Glomerular visceral epithelial cell (primary cell): Measurements from ENCODE around the gene KPNA6.
"Not testable (repeated sequence)": the region's sequence is repeated elsewhere in the genome, so short reads cannot be mapped to it uniquely, and the experiment has no call there.

Experiments used
- DNase-seq: peaks from one replicate; pipeline ENCODE4 v3.0.0-alpha.2; 2016; ENCODE audit errors: extremely low spot score

KPNA6 gene

DNA sequence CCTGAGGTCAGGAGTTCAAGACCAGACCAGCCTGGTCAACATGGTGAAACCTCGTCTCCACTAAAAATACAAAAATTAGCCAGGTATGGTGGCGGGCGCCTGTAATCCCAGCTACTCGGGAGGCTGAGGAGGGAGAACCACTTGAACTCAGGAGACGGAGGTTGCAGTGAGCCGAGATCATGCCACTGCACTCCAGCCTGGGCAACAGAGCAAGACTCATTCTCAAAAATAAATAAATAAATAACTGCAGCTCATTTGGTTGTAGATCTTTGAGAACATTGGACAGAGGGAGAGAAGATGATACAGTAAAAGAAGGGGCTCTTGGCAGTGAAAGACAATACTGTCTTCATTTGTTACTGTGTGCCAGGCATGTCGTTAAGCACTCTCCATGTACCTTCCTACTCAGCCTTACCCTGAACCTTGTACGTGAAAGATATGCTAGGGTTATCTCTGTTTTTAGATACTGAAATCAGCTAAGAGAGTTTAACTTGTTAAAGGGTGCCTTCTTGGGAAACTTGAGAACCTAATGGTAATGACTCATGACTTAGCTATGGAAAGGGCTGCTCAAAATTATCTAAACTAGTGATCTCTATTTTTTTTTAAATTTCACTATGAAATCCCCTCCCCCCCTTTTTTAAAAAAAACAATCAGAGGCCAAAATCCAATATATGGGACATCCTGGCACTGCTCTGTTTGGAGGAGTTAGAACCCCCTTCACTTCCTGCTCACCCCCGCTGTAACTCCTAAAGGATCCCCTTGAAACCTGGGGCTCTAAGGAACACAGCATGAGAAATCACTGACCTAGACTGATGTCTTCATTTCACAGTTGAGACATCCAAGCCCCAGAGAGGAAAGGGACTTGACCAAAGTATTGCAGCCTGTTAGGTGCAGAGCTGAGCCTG, 6.8 kb upstream of the KPNA6 start:
- peak; percentile 23 for DNase-seq

DNA sequence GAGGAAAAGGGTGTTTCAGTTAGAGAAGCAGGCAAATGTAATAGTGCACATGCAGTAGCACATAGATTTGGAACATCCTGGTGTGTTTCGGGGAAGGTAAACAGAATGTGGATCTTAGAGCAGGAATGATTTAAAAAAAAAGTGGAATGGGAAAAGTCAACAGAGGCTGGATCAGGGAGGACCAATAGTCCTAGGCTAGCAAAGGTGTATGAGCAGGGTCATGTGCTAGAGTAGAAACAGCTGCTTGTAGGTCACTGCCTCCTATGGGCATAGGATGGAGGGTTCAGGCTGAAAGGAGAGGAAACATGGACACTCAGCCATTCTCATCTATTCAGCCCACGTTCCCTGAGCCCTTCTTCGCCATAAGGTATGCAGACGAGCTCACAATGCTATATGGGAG, 3.7 kb upstream of the KPNA6 start:
- DNase-seq = no peak

DNA sequence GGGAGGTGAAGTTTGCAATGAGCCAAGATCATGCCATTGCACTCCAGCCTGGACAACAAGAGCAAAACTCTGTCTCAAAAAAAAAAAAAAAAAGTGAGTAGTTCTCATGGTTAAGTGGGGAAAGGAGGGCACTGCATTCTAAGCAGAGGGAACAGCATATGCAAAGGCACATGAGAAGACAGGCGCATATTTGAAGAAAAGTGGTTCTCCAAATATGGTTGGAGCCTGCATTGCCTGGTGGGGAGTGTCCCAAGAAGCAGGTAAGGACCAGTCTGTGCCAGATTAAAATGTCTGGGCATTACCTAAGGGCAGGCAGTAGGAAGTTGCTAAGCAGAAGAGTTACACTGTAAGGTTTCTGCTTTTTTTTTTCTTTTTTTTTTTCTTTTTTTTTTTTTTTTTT, 2.5 kb upstream of the KPNA6 start:
- DNase-seq = no peak

DNA sequence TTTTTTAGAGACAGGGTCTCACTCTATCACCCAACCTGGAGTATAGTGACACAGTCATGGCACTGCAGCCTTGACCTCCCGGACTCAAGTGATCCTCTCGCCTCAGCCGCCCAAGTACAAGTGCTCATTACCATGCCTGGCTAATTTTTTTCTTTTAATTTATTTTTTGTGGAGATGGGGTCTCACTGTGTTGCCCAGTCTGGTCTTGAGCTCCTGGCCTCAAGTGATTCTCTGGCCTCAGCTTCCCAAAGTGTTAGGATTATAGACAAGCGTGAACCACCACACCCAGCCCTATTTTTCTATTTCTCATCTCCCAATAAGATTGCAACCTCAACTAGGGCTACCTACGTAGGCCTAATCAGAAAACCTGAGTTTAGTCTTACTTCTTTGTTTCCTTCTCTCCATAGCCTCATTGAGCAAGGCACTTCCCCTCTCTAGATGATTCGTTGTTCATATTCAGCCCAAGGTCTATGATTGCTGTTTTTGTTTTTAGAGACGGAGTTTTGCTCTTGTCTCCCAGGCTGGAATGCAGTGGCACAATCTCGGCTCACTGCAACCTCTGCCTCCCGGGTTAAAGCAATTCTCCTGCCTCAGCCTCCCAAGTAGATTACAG, 1.1 kb upstream of the KPNA6 start:
- DNase-seq = no peak

DNA sequence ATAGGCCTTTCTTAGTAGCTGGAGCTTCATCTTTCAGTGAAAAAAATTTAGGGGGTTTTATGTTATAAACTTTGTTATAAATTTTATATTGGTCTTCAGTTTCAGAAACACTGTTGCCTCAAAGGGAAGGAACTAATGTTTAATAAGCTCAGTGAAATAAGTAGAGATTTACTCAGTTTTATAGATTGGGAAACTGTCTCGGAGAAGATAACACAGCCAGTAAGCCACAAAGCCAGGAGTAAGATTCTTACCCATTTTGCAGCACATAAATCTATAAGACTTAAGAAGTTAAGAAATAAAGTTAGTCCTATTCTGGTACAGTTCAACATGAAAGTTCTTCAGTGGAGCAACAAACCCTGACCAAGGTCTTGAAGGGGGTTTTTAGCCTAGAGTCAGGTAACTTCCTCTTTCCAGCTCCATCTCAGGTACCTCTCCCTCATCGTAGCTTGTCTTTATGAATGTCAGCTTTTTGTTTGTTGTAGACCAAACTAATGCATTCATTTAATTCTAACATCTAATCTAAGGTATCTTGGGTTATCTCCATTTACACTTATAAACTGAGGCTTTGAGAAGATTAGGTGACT, 3.3 kb downstream of the KPNA6 start:
- no peak for DNase-seq

DNA sequence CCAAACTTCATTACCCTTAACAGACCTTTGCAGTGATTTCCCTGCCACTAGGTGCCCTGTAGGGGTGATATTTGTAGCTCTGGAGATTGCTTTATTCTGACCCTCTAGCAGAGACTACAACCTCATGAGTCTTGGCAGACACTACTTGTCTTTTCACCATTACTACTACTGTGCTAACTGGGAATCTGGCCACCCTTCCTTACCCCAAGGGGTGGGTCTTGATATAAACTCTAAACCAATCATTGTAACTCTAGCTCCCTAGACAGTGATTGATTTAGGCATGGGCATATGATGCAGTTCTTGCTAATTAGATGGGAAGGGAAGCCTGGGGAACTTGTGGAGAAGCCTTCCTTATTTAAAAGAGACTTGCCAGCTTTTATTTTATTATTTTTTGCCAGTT, 3.9 kb downstream of the KPNA6 start:
- DNase-seq = no peak

DNA sequence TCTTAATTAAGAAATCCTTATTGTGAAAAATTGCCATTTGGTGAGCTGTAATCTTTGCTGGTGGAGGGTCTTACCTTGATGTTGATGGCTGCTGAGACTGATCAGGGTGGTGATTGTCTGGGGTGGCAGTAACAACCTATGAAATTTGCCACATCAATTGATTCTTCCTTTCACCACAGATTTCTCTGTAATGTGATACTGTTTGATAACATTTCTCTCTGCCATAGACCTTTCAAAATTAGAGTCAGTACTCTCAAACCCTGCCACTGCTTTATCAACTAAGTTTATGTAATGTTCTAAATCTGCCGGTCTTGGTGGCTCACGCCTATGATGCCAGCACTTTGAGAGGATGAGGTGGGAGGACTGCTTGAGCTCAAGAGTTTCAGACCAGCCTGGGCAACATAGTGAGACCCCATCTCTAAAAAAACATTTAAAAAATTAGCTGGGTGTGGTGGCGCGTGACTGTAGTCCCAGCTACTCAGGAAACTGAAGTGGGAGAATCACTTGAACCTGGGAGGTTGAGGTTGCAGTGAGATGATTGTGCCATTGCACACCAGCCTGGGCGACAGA, 5.0 kb downstream of the KPNA6 start:
- DNase-seq = no peak

DNA sequence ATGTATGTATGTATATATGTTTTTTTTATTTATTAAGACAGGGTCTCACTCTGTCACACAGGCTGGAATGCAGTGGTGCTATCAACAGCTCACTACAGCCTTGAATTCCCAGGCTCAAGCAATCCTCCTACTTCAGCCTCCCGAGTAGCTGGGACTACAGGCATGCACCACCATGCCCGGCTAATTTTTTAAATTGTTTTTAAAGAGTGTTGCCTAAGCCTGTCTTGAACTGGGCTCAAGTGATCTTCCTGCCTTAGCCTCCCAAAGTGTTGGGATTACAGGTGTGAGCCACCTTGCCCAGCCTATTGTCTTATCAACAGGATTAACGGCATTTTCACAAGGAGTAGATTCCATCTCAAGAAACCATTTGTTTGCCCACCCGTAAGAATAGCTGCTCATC, 5.6 kb downstream of the KPNA6 start:
- DNase-seq = not testable (repeated sequence)

DNA sequence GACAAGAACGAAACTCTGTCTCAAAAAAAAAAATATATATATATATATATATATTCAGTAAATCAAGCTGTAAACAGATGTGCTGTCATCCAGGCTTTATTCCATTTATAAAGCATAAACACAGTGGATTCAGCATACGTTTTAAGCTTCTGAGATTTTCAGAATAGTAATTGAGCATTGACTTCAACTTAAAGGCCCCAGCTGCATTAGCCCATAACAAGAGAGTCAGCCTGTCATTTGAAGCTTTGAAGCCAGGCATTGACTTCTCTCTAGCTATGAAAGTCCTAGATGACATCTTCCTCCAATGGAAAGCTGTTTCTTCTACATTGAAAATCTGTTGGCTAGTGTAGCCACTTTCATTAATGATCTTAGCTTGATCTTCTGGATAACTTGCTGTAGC, 6.6 kb downstream of the KPNA6 start:
- DNase-seq = no peak

DNA sequence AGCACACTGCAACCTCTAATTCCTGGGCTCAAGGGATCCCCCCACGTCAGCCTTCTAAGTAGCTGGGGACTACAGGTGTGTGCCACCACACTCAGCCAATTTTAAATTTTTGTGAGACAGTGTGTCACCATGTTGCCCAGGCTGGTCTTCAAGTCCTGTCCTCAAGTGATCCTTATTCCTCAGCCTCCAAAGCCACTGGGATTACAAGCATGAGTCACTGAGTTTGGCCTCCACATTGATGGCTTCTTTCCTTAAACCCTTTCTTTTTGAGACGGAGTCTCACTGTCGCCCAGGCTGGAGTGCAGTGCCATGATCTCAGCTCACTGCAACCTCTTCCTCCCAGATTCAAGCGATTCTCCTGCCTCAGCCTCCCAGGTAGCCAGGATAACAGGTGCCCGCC, 7.6 kb downstream of the KPNA6 start:
- DNase-seq = no peak

DNA sequence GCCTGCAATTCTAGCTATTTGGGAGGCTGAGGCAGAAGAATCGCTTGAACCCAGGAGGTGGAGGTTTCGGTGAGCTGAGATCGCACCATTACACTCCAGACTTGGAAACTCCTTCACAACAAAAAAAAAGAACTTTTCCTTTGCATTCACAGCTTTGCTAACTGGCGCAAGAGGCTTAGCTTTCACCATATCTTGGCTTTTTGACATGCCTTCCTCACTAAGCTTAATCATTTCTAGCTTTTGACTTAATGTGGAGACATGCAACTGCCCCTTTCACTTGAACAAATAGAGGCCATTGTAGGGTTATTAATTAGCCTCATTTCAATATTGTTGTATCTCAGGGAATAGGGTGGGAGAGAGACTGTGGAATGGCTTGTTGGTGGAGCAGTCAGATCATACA, 8.7 kb downstream of the KPNA6 start:
- DNase-seq = no peak

DNA sequence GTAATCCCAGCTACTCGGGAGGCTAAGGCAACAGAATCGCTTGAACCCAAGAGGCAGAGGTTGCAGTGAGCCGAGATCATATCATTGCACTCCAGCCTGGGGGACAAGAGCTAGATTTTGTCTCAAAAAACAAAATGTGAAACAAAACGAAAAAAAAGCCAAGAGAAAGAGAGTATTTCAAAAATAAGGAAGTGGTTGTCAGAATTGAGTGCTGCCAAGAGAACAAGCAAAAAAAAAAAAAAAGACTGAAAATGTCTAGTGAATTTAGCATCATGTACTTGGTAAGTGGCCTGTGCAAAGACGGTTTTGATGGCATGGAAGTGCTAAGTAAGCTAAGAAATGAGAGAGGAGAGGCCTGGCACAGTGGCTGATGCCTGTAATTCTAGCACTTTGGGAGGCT, 14.3 kb downstream of the KPNA6 start:
- no peak for DNase-seq

DNA sequence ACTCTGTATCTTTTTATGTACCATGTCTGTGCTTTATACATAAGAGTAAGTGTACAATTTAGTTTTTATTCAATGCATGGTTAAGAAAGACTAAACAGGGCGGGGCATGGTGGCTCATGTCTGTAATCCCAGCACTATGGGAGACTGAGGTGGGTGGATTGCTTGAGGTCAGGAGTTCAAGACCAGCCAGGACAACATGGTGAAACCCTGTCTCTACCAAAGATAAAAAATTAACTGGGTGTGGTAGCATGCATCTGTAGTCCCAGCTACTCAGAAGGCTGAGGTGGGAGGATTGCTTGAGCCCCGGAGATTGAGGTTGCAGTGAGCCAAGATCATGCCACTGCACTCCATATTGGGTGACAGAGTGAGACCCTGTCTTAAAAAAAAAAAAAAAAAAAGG, 15.5 kb downstream of the KPNA6 start:
- DNase-seq = not testable (repeated sequence)

DNA sequence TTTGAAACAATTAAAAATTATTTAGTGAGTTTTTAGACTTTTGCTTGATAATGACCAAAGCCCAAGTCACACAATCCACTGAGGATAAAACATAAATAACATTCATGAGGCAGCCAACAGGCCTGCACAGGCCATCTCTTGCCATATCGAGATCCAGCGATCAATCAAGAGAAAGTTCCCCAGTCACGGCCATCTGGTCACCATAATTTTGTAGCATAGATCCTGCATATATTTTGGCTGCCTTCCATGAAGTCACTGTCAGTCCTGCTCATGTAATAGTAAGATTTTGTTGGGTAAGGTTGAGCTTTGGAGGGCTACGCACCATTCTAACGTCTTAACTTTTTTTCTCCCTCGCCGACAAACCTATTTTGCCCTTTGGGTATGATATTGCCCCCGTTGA, 17.5 kb downstream of the KPNA6 start:
- no peak for DNase-seq

DNA sequence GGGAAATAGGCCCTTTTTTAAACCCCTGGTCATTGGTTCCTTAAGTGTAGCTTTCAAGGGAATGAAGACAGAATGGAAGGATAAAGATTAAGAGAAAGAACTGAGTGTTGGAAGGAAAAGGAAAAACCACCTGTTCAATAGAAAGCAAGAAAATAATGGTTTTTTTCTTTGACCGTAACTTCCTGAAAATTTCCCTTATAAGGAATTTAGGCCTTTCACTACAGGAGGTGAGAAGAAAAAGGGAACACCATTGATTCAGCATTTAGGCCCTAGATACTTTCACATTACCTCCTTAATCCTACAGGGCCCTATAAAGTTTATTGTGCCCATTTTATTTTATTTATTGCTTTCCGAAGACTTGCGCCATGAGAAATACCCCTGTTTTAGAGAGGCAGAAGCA, 18.9 kb downstream of the KPNA6 start:
- no peak for DNase-seq

DNA sequence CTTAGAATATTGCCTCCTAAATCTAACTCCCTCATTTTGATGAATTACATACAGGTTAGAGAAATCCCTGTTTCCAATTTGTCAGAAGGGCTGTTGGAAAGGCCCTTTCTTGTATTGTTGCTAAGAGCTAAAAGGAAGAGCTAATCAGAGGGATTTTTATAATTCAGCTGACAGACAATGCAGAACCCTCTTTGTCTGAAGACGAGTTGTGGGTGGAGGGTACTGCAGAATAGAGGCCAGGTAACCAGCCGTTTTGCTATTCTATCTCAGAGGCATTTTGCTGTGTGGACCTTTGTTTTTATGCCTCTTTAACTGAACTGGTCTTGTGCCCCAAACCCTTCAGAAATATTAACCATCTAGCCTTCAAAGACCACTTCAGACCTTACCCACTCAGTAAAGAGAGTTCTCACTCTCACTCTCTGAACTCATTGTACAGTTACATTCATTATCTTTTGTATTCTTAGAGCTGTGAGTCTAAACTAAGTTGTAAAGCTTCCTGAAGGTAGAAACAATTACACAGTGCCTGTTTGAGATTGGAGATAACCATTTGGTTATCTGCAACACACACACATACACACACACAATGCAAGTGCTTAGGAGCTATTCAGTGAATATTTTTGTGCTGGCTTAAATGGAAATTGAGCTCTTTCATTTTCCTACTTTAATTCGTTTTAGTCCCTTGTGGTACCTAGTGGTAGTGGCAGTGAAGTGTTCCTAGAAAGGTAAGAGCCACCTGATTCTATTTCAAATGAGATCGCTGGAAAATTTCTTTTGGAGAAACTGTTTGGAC, 19.7 kb downstream of the KPNA6 start:
- no peak for DNase-seq

DNA sequence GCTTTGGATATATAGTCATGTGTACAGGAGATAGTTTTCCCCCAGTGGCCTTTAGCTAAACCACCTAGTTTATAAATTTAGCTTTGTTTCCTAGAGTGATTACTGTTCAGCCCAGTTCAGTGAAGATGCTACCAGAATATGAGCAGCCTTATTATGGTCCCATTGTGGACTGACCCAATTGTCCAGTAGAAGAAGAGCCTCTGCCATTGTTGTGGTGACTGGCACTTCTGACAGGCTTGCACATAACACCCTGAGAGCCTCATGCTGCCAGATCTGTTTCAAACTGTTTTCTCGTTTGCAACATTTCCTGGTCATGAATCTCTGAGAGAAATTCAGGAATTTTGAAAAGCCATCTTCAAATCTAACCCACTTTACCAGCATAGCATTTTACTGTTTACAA, 20.6 kb downstream of the KPNA6 start:
- DNase-seq = no peak

DNA sequence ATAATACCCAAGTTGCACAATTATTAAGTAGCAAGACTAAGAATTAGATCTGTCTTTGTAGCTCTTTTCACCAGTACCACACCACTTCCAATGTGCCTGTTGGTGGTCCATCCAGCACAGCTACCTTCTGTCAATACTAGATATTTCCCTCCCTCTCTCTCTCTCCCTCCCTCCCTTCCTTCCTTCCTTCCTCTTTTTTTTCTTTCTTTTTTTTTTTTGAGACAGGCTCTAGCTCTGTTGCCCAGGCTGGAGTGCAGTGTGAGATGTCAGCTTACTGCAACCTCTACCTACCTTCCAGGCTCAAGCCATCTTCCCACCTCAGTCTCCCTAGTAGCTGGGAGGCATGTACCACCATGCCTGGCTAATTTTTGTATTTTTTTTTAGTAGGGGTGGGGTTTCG, 21.1 kb downstream of the KPNA6 start:
- DNase-seq = no peak

DNA sequence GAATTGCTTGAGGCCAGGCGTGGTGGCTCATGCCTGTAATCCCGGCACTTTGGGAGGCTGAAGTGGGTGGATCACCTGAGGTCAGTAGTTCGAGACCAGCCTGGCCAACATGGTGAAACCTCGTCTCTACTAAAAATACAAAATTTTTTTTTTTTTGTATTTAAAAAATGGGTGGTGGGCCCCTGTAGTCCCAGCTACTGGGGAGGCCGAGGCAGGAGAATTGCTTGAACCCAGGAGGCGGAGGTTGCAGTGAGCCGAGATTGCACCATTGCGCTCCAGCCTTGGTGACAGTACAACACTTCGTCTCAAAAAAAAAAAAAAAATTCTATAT, 26.1 kb downstream of the KPNA6 start:
- not testable (repeated sequence) for DNase-seq

DNA sequence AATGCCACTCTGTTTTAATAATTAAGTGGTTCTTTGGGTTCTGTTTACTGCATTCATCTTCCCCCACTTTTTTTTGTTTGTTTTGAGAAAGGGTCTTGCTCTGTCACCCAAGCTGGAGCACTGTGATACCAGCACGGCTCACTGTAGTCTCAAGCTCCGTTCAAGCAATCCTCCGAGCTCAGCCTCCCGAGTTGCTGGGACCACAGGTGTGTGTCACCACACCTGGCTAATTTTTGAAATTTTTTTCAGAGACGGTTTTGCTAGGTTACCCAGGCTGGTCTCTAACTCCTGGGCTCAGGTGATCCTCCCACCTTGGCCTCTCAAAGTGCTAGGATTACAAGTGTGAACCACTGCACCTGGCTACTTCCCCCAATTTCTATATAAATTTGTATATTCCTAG, 29.3 kb downstream of the KPNA6 start:
- no peak for DNase-seq

DNA sequence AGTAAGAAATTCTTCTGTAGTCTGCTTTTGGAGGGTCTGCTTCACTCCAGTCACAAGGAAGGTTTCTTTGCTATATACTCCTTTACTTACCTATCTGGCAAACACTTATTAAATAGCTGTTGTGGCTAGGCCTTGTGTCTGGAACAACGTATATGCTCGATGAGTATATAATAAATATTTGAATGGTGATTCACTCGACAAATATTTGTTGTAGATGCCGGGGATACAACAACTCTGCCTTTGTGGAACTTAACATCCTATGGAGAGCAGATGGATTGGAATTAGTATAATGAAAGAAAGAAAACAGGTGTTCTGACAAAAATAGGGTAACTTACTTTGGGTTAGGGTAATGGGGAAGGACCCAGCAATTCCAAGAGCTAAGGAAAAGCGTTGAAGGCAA, 31.1 kb downstream of the KPNA6 start:
- peak; percentile 25 for DNase-seq
